Epithelial cell of proximal tubule (primary cell): ENCODE data around the gene ACTL8. TPM values are rescaled to one million over a fixed set of nuclear protein-coding genes. Genes with fewer than 3 reads are reported as not detected.
A peak's percentile ranks its signal among the peaks of the same experiment; 100 is the strongest.

Experiments
- DNase-seq: peaks from one replicate; pipeline ENCODE4 v3.0.0-alpha.2; 2011; ENCODE audit warnings: low read depth
- H3K4me3 ChIP-seq: 2 replicates; pipeline ENCODE4 v1.5.1; 2011; ENCODE audit warnings: low read depth, mild to moderate bottlenecking, low read length
- CTCF ChIP-seq: conservative IDR thresholded peaks from 2 replicates; pipeline ENCODE4 v1.5.1; 2012; ENCODE audit warnings: low read depth, mild to moderate bottlenecking, low read length
- total RNA-seq: library from RNA; depleted of rRNA; stranded (reverse); fragments of >200 nt; gene quantifications from 2 replicates; pipeline ENCODE4 v1.2.3, GENCODE V29; 2015

Gene ACTL8
- total RNA-seq, 1 donor from 2014 or later: not detected

- H3K4me3 ChIP-seq: no peak overlapping the region
- no peak for TF ChIP-seq CTCF
- no peak for DNase-seq
Observed at GRCh38 chr1:17725084-17725719, 29.9 kb upstream of the ACTL8 start.

- no peak for TF ChIP-seq CTCF
- no peak for DNase-seq
- H3K4me3 ChIP-seq: no peak overlapping the region
Observed at GRCh38 chr1:17725811-17726582, 29.1 kb upstream of the ACTL8 start.

GRCh38 chr1:17728123-17728712 lies 26.9 kb upstream of the ACTL8 start:
- DNase-seq: no peak
- peak; percentile 17 for TF ChIP-seq CTCF
- no peak overlapping the region for H3K4me3 ChIP-seq

- TF ChIP-seq CTCF: no peak
- H3K4me3 ChIP-seq: no peak overlapping the region
- no peak for DNase-seq
Observed at GRCh38 chr1:17729248-17729647, 25.9 kb upstream of the ACTL8 start.

GRCh38 chr1:17729909-17730308 lies 25.2 kb upstream of the ACTL8 start:
- H3K4me3 ChIP-seq: no peak overlapping the region
- no peak for DNase-seq
- no peak for TF ChIP-seq CTCF

- no peak overlapping the region for H3K4me3 ChIP-seq
- DNase-seq: no peak
- no peak for TF ChIP-seq CTCF
Observed at GRCh38 chr1:17731460-17731859, 23.7 kb upstream of the ACTL8 start.
